WTC11 (cell line): ENCODE measurements around the gene TMEM154. TPM values are rescaled to one million over a fixed set of nuclear protein-coding genes. Genes with fewer than 3 reads are reported as not detected.
"Not testable (repeated sequence)": the region's sequence is repeated elsewhere in the genome, so short reads cannot be mapped to it uniquely, and the experiment has no call there.

ENCODE experiments used
- ATAC-seq: fragments of 200-7000 bp; cut with Tn5 transposase; 2 replicates; pipeline ENCODE4 v1.10.0; 2021; ENCODE audit warnings: mild to moderate bottlenecking, moderate library complexity
- CTCF ChIA-PET: fragments of 300-600 bp; sonication (Branson Sonifier 250); formaldehyde crosslinking; loops from one replicate; lab custom pipeline; 2021; ENCODE audit warnings: antibody characterized with exemption; lab: Charles Lee
- POLR2A ChIA-PET: fragments of 350-600 bp; sonication (Branson Sonifier 250); formaldehyde crosslinking; loops from one replicate; lab custom pipeline; 2021; ENCODE audit warnings: antibody characterized with exemption; lab: Charles Lee
- DNase-seq: peaks from one replicate; pipeline ENCODE4 v3.0.0; 2021; ENCODE audit warnings: low spot score
- H3K27ac Mint-ChIP-seq: 2 replicates; pipeline ENCODE4 v1.8.0; 2021; ENCODE audit warnings: mixed read lengths
- H3K27me3 Mint-ChIP-seq: 2 replicates; pipeline ENCODE4 v1.8.0; 2021; ENCODE audit warnings: low read depth, mild to moderate bottlenecking, moderate library complexity, mixed read lengths
- H3K36me3 Mint-ChIP-seq: 2 replicates; pipeline ENCODE4 v1.8.0; 2021; ENCODE audit warnings: mixed read lengths
- H3K4me1 Mint-ChIP-seq: 2 replicates; pipeline ENCODE4 v1.8.0; 2022; ENCODE audit warnings: mixed read lengths
- H3K4me3 Mint-ChIP-seq: 2 replicates; pipeline ENCODE4 v1.8.0; 2021; ENCODE audit warnings: mild to moderate bottlenecking, moderate library complexity, mixed read lengths
- H3K9me3 Mint-ChIP-seq: 2 replicates; pipeline ENCODE4 v1.8.0; 2021; ENCODE audit warnings: mixed read lengths
- ATF1 ChIP-seq: sonication (generic); formaldehyde crosslinking; IDR thresholded peaks from 2 replicates; pipeline ENCODE4 v1.8.1; 2023; ENCODE audit warnings: mild to moderate bottlenecking, moderate library complexity, missing genetic modification reagents
- E2F4 ChIP-seq: sonication (generic); formaldehyde crosslinking; IDR thresholded peaks from 2 replicates; pipeline ENCODE4 v1.8.1; 2022; ENCODE audit warnings: low read depth, mild to moderate bottlenecking, moderate library complexity, missing genetic modification reagents, borderline replicate concordance
- FOXK1 ChIP-seq: sonication (generic); formaldehyde crosslinking; IDR thresholded peaks from 2 replicates; pipeline ENCODE4 v1.8.0; 2022; ENCODE audit warnings: mild to moderate bottlenecking, moderate library complexity, missing genetic modification reagents
- GABPB1 ChIP-seq: sonication (generic); formaldehyde crosslinking; IDR thresholded peaks from 2 replicates; pipeline ENCODE4 v1.8.1; 2023; ENCODE audit warnings: mild to moderate bottlenecking, missing genetic modification reagents
- JAZF1 ChIP-seq: fragments of 250-450 bp; sonication (Bioruptor Pico); IDR thresholded peaks from 2 replicates; pipeline ENCODE4 v1.9.0; 2021; ENCODE audit warnings: moderate library complexity, mild to moderate bottlenecking, inconsistent platforms
- KAT7 ChIP-seq: sonication (generic); formaldehyde crosslinking; IDR thresholded peaks from 2 replicates; pipeline ENCODE4 v1.8.1; 2023; ENCODE audit warnings: missing genetic modification reagents, mild to moderate bottlenecking, borderline replicate concordance
- MLX ChIP-seq: sonication (generic); formaldehyde crosslinking; IDR thresholded peaks from 2 replicates; pipeline ENCODE4 v1.8.1; 2023; ENCODE audit warnings: mild to moderate bottlenecking, missing genetic modification reagents, moderate library complexity
- NFE2L1 ChIP-seq: sonication (generic); formaldehyde crosslinking; IDR thresholded peaks from 2 replicates; pipeline ENCODE4 v1.8.1; 2023; ENCODE audit warnings: missing genetic modification reagents
- PRRX2 ChIP-seq: fragments of 250-450 bp; sonication (Bioruptor Pico); IDR thresholded peaks from 2 replicates; pipeline ENCODE4 v1.8.0; 2021; ENCODE audit warnings: mild to moderate bottlenecking
- SMAD3 ChIP-seq: sonication (generic); formaldehyde crosslinking; IDR thresholded peaks from 2 replicates; pipeline ENCODE4 v1.8.0; 2022; ENCODE audit warnings: missing genetic modification reagents, mild to moderate bottlenecking, borderline replicate concordance
- SP1 ChIP-seq: sonication (generic); formaldehyde crosslinking; conservative IDR thresholded peaks from 2 replicates; pipeline ENCODE4 v1.8.1; 2022; ENCODE audit warnings: missing genetic modification reagents
- ZBTB21 ChIP-seq: sonication (generic); formaldehyde crosslinking; IDR thresholded peaks from 2 replicates; pipeline ENCODE4 v1.8.1; 2023; ENCODE audit warnings: mild to moderate bottlenecking, missing genetic modification reagents, borderline replicate concordance
- total RNA-seq: library from RNA; stranded (reverse); gene quantifications from 3 replicates; pipeline ENCODE4 v1.2.3, GENCODE V29; 2021
- TF ChIP-seq, protein P1 (sequence below): sonication (generic); formaldehyde crosslinking; IDR thresholded peaks from 2 replicates; pipeline ENCODE4 v1.8.1; 2022; ENCODE audit warnings: missing genetic modification reagents, borderline replicate concordance
- TF ChIP-seq, protein P2 (sequence below): sonication (generic); formaldehyde crosslinking; IDR thresholded peaks from 2 replicates; pipeline ENCODE4 v1.8.1; 2023; ENCODE audit warnings: mild to moderate bottlenecking, missing genetic modification reagents, borderline replicate concordance
- TF ChIP-seq, protein P3 (sequence below): sonication (generic); formaldehyde crosslinking; IDR thresholded peaks from 2 replicates; pipeline ENCODE4 v1.8.1; 2023; ENCODE audit warnings: mild to moderate bottlenecking, missing genetic modification reagents, moderate library complexity

TMEM154 gene
- total RNA-seq, 1 experiment from 2014 or later: 2.1 TPM

DNA sequence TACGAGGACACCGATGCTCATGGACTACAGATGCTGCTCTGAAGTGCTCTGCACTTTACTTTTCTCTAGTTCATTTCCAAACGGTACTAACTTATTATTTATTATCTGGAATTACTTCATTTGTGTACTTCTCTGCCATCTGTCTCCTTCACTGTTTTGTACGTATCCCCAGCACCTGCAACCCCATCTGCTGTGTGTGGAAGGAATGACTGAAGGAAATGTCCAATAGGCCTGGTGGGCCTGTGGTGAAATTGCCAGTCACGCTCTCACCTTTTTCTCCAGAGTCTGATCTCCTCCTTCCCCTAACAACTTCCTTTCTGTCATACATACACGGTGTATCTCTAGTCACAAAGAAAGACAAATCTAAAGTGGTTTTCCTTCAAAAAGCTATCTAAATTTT is 12.9 kb downstream of the TMEM154 start (continued):
- TF ChIP-seq, protein P1, sequence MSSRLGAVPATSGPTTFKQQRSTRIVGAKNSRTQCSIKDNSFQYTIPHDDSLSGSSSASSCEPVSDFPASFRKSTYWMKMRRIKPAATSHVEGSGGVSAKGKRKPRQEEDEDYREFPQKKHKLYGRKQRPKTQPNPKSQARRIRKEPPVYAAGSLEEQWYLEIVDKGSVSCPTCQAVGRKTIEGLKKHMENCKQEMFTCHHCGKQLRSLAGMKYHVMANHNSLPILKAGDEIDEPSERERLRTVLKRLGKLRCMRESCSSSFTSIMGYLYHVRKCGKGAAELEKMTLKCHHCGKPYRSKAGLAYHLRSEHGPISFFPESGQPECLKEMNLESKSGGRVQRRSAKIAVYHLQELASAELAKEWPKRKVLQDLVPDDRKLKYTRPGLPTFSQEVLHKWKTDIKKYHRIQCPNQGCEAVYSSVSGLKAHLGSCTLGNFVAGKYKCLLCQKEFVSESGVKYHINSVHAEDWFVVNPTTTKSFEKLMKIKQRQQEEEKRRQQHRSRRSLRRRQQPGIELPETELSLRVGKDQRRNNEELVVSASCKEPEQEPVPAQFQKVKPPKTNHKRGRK (CRISPR knock-in tag): no peak
- TF ChIP-seq SP1 (CRISPR knock-in tag): no peak
- no peak for TF ChIP-seq MLX (CRISPR knock-in tag)
- TF ChIP-seq E2F4 (CRISPR knock-in tag): no peak
- no peak for TF ChIP-seq KAT7 (CRISPR knock-in tag)
- TF ChIP-seq, protein P2, sequence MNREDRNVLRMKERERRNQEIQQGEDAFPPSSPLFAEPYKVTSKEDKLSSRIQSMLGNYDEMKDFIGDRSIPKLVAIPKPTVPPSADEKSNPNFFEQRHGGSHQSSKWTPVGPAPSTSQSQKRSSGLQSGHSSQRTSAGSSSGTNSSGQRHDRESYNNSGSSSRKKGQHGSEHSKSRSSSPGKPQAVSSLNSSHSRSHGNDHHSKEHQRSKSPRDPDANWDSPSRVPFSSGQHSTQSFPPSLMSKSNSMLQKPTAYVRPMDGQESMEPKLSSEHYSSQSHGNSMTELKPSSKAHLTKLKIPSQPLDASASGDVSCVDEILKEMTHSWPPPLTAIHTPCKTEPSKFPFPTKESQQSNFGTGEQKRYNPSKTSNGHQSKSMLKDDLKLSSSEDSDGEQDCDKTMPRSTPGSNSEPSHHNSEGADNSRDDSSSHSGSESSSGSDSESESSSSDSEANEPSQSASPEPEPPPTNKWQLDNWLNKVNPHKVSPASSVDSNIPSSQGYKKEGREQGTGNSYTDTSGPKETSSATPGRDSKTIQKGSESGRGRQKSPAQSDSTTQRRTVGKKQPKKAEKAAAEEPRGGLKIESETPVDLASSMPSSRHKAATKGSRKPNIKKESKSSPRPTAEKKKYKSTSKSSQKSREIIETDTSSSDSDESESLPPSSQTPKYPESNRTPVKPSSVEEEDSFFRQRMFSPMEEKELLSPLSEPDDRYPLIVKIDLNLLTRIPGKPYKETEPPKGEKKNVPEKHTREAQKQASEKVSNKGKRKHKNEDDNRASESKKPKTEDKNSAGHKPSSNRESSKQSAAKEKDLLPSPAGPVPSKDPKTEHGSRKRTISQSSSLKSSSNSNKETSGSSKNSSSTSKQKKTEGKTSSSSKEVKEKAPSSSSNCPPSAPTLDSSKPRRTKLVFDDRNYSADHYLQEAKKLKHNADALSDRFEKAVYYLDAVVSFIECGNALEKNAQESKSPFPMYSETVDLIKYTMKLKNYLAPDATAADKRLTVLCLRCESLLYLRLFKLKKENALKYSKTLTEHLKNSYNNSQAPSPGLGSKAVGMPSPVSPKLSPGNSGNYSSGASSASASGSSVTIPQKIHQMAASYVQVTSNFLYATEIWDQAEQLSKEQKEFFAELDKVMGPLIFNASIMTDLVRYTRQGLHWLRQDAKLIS: no peak
- TF ChIP-seq ATF1 (CRISPR knock-in tag): no peak
- no peak for TF ChIP-seq GABPB1 (CRISPR knock-in tag)
- TF ChIP-seq NFE2L1 (CRISPR knock-in tag): no peak

GRCh38 chr4:152665691-152666395 is 14.0 kb downstream of the TMEM154 start:
- H3K9me3 Mint-ChIP-seq: peaks cover 4% of the 10 kb centered on the region; the same call in 1 of the 2 replicates
- H3K27ac Mint-ChIP-seq: no peak overlapping the region
- TF ChIP-seq JAZF1 (CRISPR knock-in tag) (no peak), PRRX2 (CRISPR knock-in tag) (no peak), ZBTB21 (CRISPR knock-in tag) (no peak), FOXK1 (CRISPR knock-in tag) (no peak), SMAD3 (CRISPR knock-in tag) (no peak)
- TF ChIP-seq, protein P3, sequence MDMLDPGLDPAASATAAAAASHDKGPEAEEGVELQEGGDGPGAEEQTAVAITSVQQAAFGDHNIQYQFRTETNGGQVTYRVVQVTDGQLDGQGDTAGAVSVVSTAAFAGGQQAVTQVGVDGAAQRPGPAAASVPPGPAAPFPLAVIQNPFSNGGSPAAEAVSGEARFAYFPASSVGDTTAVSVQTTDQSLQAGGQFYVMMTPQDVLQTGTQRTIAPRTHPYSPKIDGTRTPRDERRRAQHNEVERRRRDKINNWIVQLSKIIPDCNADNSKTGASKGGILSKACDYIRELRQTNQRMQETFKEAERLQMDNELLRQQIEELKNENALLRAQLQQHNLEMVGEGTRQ (CRISPR knock-in tag): no peak
- TF ChIP-seq, all 79 proteins: peak for 0
- Mint-ChIP-seq H3K36me3 (no peaks in the 10 kb centered on the region), H3K4me3 (no peak overlapping the region), H3K4me1 (peaks cover 31% of the 10 kb centered on the region), H3K27me3 (no peaks in the 10 kb centered on the region)
- POLR2A ChIA-PET: no interaction called here
- DNase-seq (no peak), ATAC-seq (no peak)
- CTCF ChIA-PET: interaction anchor here (1.3 kb wide), 1 partner anchor 40 kb away, joined by 6 read pairs; no protein-coding TSS in a partner anchor

- DNase-seq, H3K27me3 Mint-ChIP-seq, H3K9me3 Mint-ChIP-seq, H3K27ac Mint-ChIP-seq, ATAC-seq, CTCF ChIA-PET, POLR2A ChIA-PET, H3K4me3 Mint-ChIP-seq, H3K36me3 Mint-ChIP-seq: not testable (repeated sequence)
- H3K4me1 Mint-ChIP-seq: peaks cover 30% of the 10 kb centered on the region
Observed at GRCh38 chr4:152664067-152664378, 15.8 kb downstream of the TMEM154 start.
